Activated CD4-positive, CD25-positive, alpha-beta regulatory T cell treated with anti-CD3 and anti-CD28 coated beads, Interleukin-2, amount 50 U/mL, for 72 hours (primary cell): ENCODE measurements around the gene LTBR.

ENCODE experiments used
- DNase-seq: peaks from one replicate; pipeline ENCODE4 v3.0.0; 2021

The LTBR gene

DNA sequence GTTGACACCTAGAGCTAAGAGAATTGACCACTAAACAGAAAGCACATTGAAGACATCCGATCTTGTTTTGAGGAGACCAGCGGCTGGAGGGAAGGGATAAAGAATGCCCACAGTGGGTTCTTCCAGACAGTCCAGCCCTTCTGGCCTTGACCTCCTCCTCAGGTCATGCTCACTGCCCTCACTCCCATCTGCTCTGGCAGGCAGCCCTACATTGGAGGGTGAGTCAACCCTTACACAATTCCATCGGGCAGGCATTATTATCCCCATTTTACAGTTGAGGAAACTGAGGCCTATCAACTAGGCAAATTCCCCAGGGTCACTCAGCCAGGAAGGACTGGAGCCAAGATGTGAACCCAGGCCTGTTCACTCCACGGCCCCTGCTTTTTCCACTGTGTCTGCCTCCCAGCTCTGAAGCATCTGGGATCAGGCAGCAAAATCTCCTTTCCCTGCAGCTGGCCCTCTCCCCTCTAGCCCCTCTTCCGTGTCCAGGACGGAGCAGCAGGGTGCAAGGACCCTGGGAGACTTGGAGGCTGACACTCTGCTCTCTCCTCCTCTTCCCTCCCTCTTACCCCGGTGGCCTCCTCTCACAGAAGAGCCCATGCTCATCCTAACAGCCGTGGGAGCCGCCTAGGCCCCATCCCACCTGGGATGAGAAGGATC lies 13.9 kb upstream of the LTBR start:
- DNase-seq, result no peak

DNA sequence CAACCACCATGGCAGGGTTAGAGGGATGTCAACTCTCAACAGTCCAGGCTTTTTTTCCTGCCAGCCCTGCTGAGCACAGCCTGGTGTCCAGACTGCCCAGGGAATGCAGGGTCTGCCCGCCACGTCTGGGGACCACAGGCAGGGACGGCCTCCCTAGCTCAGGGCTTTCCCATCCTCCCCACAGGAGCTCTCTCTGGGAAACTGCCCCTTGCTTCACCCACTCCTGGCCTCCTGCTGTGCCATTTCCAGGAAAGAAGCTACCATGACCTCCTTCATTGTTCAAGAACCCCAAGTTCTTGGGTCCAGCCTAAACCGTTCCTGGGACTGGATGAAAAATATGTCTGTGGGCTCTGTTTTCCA lies 13.4 kb upstream of the LTBR start:
- no peak for DNase-seq

DNA sequence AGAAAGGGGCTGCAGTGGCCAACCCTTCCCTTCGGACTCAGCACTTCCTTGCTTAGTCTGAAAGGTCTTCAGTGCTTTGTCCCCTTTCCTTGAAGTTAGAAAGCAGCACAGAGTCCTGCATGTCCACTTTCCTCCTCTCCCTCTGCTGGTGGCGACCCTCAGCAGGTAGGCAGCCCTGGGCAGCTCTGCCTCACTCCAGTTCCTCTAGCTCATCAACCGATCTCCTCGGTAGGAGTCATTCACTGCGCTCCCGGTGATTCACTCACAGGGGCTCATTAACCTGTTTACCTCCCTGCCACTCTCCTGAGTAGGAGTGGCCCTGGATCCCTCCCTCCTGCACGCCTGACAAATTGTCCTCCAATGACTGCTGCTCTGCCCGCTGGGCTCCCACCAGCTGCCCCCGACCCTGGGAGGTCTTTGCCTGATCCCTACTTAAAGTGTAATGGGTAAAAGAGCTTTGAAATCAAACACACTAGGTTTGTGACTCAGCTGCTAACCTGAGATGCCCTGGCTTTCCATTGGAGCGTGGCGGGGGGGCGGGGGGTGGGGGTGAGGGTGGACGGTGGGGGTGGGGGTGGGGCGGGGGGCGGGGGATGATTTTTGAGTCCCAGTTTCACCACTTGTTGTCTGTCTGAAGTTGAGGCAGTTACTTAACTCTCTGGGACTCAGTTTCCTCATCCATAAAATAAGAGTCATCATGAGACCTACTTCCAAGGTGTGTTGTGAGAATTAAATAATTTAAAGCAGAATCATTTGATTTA lies 12.8 kb upstream of the LTBR start:
- no peak for DNase-seq

DNA sequence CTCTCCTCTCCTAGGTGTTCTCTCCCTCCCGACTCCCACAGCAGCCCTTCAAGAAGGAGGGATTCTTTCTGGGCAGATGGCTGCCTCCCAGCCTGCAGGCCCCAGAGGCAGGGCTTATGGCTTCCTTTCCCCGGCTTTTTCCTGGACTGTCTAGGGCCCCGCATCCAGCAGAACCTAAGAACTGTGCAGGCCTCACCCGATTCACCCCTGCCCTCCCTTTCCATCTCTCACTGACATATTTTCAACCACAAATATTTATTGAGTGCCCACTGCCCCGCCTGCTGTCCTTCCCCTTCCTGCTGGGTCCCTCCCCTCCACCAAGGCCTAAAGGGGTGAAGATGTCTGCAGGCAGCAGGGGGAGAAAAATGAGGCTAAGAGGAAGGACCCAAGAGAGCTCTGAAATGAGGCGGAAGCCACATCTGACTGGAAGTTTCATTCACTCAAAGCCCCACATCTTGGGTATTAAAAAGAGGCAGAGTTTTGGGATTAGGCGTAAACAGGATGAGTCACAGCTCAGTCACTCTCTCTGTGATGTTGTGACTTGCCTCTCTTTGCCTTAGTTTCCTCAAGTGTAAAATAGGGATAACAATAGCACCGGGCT lies 11.5 kb upstream of the LTBR start:
- DNase-seq, result no peak

DNA sequence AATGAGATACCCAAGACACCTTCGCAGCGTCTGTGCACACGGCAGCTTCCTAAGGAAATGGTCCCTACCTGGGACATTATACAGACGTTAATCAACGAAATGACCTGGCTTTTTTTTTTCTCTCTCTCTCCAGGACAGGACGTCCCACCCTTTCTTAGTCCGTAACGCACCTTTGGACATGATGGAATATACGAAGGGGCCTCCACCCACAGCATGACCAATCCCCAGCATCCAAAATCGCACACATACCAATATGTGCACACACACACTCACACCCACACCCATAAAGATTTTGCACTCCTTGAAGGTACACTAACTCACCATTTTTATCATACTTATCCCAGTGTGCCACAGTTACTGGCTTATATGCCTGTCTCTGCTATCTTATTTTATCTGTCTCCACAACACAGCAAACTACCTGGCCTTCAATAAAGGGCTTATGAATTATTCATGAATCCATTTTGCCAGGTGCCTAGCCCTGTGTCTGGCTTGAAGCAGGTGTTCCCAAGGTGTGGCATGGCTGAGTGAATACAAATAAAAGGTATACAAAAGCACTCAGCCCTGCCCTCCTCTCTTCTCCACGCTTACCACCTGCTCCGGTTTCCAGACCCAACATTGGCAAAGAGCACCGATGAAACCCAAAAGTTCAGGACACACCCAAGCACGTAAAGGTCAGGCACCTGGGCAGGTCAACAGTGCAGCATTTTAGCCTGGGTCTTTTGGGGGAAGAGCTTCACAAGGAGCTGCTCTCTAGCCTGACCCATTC lies 10.8 kb upstream of the LTBR start:
- DNase-seq, result no peak

DNA sequence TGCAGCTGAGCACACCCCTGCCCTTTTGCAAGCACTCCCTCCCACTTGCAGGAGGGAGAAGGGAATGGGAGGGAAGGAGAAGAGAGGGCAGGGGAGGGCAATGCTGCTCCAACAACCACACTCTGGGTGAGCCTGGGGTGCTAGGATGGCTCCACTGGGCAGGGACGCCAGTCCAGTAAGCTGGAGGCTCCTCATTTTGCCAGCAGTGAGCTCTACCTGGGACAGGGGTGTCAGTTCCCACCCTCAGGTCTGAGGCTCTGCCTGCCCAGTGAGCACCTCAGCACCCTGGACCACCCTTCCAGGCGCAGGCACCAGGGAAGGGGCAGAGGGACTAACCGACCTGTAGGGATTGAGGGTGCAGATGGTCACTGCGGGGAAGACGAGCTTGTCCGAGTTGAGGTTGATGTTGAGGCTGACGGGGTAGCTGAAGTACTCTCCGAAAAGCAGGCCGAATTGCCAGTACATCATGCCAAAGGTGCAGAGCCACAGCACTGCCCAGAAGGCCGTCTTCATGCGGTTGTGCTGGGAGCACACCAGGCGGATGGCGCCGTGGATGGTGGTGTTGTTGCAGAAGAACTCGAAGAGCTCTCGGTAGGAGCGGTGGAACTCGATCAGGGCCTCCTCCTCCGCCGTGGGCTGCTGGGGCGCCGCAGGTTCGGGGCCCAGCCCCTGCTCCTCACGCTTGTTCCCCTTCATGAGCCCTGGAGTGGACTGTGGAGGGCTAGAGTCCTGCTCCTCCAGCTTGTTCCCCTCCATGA lies 9.8 kb upstream of the LTBR start:
- no peak for DNase-seq

DNA sequence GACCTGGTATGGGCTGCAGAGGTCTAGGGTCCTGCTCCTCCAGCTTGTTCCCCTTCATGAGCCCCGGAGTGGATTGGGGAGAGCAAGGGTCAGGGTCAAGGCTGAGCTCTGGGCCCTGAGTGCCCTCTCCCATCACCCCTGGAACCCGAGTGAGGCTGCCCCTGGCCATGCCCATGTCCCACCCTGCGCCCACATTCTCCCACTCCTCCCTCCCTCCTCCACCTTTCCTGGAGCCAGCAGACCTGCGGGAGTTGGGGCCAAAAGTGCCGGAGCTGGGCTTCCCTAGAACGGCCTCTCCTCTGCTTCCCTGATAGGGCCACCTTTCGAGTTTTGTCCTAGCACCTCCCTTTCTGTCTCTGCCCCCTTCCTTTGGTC lies 9.2 kb upstream of the LTBR start:
- no peak for DNase-seq

DNA sequence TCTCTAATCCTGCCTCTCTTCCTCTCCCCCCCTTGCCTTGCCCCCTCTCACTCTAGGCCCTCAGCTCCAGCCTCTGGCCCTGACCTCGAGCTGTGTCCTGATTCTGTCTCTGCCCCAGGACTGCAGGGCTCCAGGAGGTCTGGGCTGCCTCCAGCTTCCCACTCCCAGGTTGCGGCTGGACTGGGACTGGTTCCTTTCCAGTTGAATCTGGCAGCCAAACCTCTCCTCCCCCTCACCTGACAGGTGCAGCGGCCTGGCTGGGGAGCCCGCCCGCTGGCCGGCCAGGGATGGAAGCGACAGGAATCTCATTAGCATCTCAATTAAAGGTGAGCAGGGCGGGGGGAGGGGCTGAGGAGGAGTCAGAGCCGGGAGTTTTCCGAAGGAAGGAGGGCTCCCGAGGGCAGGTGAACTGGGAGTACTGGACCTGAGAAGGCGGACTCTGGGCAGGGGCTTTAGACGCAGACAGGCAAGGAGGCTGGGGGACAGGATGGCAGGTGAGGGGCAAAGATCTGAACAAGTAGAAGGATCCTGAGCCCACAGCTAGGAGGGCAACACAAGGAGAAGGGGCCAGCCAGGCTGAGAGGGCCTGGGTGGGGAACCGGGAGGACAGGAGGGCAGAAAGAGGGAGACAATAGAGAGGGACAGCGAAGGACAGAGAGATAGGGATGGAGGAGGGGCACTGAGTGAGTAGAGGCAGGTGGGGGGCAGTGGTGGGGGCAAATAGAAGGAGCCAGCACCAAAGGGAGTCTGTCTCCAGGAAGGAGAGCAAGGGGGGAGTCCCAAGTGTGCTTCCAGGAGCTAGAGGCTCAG lies 8.5 kb upstream of the LTBR start, which contains the start of gene SCNN1A:
Gene SCNN1A (minus strand): TSS at position 295 of the 810 bp plus-strand sequence. CDS start 780 bp downstream, outside the sequence.
- DNase-seq, result no peak

DNA sequence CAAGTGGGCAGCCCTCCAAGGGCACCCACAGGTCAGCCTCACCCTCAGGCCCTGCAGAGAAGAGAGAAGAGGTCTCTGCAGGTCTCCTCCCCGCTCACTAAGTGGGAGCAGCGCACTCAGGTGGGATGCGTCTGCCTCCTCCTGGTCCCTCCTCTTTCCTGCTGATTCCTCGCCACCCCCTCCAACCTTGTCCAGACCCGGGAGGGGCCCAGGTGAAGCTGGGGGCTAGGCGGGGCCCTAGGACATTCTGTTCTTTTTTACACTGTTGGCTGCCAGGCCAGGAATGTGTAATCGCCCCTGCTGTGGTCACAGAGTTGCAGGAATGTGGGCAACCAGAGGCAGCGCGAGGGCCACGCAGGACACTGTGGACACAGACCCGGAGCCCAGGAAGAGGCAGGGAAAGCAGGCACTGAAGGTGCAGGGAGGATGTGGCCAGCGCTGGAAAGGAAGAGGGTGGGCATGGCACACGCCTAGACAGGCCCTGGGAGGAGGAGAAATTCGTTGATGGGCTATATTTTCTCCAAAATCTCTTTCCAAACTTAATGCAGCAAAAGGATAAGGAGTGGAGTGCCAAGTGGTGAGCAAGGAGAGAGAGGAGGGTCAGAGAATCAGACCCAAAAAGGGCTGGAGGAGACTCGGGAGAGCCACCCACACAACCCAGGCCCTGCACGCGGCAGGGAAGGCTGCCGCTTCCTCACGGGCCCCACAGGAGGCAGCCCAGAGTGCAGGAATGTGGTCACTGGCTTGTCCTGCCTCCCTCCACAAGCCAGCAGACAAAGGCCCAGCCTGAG lies 7.7 kb upstream of the LTBR start:
- no peak for DNase-seq

DNA sequence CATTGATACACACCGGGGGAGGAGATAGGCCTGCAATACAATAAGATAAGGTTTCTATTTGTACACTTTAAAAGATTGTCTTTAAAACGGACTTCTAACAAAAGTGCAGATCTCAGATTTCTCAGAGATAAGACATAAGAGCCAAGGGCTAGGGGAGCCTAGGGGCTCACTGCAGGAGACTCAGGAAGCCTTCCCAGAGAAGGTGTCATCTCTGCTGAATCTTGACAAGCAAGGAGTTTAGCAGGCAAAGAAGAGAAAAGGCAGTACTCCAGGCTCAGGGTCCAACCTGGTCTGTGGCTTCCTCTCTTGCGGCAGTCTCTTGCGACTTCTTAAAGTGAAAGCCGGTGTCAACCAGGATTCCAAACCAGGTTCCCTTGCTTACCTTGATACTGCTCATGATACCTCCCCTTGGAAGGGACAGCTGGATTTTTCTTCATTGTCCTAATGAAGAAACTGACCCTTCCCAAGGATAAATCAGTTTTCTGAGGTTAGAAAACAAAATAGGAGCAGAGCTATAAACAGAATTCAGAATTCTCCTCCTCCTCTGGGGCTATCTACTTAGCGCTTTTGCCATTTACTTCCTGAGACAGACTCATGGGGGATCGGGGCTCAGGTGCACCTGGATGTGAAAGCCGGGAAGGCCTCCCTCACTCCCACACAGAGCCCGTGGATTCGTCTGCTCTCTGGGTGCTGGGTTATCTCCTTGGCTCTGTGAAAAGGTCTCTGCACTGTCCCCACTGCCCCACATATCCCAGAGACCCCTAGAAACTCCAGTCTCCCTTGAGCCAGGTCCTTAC lies 6.9 kb upstream of the LTBR start:
- no peak for DNase-seq

DNA sequence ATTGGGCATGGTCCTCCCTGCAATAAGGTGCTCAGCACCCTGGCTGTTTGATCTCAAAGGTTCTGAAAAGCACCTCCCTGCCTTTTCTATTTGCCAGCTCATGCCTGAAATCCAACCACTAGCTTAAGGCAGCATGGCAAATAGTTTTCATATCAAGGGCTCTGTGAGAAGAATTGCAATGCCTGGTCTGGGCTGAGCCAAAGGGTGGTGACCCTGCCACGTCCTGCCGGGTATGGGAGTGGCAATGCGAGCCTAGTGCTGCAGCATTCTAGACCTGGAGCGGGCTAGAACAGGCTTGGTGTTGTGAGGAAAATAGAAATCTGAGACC lies 6.3 kb upstream of the LTBR start:
- DNase-seq, result no peak

DNA sequence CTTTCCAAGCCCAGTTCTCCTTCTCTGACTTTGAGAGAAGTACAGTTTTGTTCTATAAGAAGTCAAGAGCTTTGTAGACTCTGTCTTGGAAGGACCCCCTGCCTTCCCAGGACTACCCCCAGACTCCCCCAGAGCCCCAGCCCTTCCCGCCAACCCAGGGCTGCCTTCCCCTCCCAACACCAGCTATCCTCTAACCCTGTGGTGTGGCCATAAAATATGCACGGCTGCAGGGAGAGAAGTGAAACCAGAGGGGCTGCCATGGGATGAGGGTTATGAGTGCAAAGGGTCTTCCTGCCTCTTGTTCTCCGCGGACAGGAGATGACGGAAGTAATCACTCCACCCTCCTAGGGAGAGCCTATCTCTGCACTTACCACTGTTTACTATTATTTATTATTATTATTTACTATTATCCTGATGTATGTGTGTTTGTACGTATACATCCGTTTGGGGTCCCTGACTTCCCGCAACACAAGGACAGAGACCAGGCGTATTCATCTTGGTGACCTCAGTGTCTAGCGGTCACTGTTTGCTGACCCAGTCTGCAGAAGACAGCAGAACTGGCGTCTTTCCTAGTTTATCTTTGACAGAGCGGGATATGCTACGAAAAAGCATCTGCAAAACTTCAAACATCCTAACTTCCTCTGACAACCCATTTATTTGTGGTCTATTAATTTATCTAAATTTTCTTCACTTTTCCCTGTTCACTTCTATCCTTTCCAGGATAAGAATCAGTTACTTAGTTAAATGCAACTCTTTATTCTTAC lies 5.1 kb upstream of the LTBR start:
- DNase-seq, result no peak

DNA sequence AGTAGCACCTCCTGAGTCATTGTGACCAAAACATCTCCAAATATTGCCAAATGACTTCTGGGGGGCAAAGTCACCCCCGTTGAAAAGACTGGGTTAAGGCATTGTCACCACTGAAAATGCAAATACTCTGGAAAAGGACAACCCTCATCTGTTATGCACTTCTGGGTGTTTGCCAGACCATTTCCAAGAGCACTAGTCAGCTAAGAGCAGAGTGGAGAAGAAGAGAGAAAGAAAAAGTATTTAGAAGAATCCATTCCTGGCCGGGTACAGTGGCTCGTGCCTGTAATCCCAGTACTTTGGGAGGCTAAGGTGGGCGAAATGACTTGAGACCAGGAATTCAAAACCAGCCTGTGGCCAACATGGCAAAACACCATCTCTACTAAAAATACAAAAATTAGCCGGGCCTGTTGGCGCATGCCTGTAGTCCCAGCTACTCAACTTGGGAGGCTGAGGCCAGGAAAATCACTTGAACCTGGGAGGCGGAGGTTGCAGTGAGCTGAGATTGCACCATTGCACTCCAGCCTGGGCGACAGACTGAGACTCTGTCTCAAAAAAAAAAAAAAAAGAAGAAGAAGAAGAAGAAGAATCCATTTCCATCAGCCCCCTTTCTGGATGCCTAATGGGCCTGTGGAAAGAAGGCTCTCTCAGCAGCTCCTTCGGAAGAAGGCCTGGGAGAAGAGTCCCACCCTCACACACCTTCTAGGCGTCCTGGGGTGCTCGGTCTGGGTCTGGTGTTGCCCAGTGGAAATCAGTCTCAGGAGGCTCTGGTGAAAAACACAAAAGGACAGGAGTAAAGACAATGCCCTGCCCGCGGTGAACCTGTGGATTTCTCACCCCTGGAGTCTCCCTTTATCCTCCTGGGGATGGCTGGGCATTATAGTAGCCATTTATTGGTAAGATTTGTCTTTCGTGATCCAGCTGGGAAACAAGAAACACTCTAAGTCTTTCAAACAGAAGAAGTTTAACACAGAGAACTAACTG lies 3.5 kb upstream of the LTBR start:
- DNase-seq, result no peak

DNA sequence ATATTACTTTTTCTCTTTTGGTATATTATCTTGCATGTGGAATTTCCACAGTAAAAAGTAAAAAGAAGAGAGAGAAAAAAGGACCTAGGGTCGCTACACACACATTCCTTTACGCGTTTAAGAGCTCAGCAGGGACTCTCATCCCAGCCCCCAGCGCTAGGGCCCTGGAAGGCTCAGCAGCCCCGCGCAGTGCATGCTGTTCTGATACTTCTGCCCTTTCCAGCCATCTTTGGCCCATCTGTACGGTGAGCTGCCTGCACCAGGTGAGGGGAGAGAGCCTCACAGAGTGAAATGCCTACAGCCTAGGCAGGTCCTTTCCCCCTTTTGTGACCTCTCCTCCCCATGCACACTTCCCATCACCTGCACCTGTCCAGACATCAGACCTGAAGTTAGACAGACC lies 1.6 kb upstream of the LTBR start:
- no peak for DNase-seq

DNA sequence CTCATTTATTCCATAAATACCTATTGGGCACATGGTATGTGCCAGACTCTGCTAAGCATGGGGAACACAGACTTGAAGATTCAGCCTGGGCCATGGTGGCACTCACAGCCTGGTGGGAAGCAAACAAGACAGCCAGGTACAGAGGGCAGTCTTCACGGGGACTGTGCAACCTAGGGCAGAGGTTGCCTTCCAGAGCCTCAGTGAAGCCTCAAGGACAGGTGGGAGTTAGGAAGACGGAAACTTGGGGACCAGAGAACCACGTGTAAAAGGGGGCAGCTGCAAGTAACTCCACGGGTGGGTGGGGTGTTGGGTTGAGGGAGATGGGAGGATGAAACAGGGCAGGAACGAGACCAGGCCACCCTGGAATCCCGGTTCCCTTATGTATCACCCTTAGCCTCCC lies 980 bp upstream of the LTBR start:
- no peak for DNase-seq

DNA sequence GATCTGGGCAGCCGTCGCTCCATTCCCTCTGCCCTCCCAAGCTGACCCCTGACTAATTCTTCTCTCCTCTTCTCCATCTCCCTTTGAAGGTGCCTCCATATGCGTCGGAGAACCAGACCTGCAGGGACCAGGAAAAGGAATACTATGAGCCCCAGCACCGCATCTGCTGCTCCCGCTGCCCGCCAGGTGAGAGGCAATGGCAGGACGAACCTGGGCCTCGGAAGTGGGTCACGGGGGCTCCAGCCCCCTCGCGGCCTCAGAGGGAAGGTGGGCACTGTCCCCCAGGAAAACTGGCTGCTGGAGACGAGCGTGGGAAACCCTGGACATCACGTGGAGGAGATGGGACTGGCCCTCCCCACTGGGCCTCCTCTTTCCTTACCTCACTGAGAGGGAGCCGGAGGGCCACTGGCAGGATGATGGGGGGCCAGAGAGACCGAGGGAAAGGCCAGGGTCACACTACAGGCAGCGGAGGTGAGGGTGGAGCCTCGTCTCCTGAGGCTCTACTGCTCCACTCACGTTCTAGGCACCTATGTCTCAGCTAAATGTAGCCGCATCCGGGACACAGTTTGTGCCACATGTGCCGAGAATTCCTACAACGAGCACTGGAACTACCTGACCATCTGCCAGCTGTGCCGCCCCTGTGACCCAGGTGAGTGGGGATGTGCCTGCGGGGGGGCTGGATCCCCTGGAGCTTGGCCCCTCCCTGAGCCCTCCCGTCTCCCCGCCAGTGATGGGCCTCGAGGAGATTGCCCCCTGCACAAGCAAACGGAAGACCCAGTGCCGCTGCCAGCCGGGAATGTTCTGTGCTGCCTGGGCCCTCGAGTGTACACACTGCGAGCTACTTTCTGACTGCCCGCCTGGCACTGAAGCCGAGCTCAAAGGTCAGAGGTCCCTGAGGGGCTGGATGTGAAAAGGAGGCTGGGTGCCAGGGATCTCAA lies 806 bp downstream of the LTBR start:
- no peak for DNase-seq

DNA sequence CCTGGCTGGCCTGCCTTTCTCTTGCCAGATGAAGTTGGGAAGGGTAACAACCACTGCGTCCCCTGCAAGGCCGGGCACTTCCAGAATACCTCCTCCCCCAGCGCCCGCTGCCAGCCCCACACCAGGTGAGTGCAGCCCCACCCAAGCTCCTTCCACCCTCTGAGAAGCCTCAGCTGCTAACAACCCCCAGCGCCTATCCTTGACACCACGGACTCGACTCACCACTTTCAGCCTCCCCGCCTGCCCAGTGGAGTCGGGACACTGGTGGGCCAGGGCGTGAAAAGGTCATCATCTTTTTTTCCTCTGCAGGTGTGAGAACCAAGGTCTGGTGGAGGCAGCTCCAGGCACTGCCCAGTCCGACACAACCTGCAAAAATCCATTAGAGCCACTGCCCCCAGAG lies 2.1 kb downstream of the LTBR start:
- DNase-seq, result no peak
